Stimulated activated CD4-positive, alpha-beta T cell treated with anti-CD3 and anti-CD28 coated beads, TNF-alpha, amount 100 ng/mL, for 24 hours (primary cell): ENCODE data around the gene JAGN1.
A peak's percentile ranks its signal among the peaks of the same experiment; 100 is the strongest.
"Not testable (repeated sequence)": the region's sequence is repeated elsewhere in the genome, so short reads cannot be mapped to it uniquely, and the experiment has no call there.

Experiments
- DNase-seq, 3 experiments: peaks; one replicate each; pipeline ENCODE4 v3.0.0-alpha.2; 2020; ENCODE audit warnings: low read depth in 3 of 3

The JAGN1 gene

DNA sequence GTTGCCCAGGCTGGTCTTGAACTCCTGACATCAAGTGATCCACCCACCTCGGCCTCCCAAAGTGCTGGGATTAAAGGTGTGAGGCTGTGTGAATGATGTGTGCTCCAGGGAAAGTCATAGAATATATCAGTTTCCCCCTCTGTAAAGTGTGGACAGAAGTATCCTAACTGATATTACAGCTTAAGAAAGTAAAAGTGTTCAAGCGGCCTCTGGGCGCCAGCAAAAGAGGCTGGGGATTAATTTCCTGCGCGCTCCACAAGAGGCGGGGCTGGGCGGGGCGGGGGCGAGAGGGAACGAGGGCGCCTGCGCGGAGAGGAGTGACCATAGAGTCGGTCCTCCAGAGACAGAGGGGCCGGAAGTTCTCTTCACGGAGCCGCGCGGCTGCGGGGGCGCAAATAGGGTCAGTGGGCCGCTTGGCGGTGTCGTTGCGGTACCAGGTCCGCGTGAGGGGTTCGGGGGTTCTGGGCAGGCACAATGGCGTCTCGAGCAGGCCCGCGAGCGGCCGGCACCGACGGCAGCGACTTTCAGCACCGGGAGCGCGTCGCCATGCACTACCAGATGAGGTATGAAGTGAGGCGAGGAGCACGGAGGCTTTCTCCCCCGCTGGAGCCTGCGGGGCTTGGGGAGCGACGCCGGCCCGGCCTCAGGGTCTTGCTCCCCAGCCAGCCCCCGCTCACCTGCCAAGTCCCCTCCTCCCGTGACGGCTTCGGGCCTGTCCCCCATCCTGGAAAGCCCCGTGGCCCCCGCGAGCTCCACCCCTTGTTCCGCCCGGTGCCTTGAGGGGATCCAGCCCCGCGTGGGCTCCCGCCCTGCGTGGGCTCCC lies at the start of gene JAGN1:
TSS of gene JAGN1 (plus strand) at position 362 of the 823 bp plus-strand sequence. CDS start at position 475, 113 bp downstream.
- peak; percentile 79 to 90 (median 80) for DNase-seq

DNA sequence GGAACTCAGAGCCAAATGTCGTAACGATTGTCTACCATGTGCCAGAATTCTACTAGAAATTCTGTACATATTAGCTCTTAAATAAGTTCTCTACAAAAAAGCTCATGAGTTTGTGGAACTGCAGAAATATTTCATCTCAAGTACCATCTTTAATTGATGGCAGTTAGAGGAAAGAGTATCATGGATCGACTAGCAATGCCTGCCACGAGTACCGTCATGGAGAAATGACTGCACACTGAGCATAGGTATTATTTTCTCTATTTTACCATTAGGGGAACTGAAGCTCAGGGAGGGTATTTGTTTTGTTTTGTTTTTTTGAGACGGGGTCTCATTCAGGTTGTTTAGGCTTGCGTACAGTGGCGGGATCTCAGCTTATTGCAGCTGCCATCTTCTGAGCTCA lies 49.4 kb upstream of the JAGN1 start:
- DNase-seq = no peak

DNA sequence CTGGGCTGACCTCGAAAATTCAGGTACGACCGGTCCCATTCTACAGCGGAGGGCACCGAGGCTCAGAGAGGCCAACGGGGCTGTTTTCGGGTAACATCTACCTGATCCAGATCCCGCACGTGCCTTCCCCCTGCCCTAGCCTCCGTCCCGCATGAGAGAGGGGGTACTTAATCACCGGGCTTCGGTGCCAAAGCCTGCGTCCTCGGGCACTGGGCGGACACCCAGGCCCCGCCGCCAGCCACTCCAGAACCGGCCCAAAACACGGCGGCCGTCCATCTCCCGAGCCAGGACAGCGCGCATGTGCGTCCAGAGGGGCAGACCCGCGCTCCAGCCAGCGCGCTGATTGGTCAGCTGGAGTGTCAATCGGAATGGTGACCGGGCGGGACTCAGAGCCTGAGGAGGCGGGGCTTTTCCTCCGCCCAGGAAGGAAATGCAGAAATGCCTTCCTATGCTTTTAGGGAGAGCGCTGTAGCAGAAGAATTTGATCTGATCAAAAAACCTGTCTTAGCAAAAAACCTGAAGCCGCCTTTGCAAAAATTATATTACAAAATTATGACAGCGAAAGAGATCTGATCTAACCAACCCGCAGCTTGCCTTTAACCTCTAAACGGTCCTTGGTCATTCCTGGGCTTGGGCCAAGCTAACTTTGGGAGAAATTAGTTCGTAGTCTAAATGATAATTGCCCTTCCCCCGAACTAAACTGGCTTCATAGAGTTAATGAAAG lies 46.5 kb upstream of the JAGN1 start, which contains the start of gene RPUSD3:
TSS of gene RPUSD3 (minus strand) at position 294 of the 724 bp plus-strand sequence. CDS start at position 276, 18 bp downstream.
- peak; percentile 93 to 95 (median 95) for DNase-seq

DNA sequence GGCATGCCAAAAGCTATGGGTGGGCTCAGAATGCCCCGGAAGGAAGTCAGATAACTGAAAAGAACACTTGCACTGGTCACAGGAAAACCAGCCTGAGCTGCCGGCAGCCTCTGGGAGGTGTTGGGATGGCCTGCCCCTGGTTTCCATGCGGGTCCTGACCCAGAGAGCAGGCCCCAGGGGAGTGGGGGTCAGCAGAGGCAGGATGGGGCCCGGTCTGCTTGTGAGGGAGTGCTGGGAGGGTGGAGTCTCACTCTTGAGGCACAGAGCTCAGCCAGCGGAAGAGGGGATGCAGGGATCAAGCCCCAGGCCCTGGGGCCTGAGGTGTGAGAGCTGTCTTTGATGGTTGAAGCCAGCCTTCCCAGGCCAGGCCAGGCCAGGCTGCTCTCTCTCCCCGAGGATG lies 44.2 kb upstream of the JAGN1 start:
- no peak for DNase-seq

DNA sequence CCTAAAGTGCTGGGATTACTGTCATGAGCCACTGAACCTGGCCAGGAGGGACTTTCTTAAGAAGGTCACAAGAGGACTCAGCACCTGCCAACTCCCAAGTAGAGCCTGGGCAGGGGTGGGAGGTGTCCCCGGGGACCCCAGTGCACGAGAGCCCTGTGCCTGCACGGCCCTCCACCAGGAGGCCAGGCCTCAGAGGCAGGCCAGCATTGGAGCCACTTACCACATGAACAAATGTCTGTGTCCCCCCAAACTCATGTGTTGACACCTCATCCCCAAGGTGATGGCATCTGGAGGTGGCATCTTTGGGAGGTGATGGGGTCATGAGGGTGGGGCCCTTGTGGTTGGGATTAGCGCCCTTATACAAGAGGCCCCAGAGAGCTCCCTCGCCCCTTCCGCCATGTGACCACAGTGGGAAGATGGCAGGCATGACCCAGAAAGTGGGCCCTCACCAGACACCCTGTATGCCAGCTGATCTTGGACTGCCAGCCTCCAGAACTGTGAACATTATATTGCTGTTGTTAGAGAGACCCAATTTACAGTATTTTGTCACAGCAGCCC lies 43.4 kb upstream of the JAGN1 start:
- no peak for DNase-seq

- not testable (repeated sequence) for DNase-seq
Observed at GRCh38 chr3:9847870-9848269, 42.5 kb upstream of the JAGN1 start.

DNA sequence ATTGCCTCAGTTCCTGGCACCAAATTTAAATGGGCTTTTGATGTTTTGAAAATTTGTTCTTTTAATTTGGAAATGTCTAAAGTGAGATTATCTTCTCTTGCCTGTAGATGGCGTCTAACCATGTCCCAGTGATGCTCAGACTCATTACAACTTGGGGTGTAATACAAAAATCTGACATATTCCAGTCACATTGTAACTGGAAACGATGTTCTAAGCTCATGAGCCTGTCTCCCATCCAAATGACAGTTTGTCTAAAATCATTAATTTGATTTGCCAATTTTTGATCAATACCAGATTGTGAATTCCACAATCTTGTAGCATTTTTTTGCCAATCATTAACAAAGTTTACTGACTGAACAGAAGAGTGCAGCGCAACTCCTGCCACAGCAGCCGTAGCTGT lies 41.5 kb upstream of the JAGN1 start:
- DNase-seq = not testable (repeated sequence)

GRCh38 chr3:9851383-9851782 lies 39.0 kb upstream of the JAGN1 start:
- not testable (repeated sequence) for DNase-seq

DNA sequence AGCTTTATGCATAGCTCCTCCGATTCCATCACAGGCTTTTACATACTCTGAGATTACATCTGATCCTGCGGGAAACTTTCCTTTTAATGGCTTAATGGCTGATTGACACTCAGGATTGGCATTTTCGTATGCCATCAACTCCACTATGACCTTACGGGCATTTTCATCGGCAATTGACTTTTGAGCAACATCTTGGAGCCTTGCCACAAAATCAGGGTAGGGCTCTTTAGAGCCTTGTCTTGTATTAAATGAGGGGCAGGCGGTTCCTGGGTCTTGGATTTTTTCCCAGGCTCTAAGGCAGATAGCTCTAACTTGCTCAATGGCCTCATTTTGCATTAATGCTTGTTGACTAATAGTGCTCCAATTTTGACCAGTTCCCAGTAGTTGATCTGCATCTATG lies 38.5 kb upstream of the JAGN1 start:
- DNase-seq = not testable (repeated sequence)

- no peak for DNase-seq
Observed at GRCh38 chr3:9852528-9852927, 37.9 kb upstream of the JAGN1 start.

DNA sequence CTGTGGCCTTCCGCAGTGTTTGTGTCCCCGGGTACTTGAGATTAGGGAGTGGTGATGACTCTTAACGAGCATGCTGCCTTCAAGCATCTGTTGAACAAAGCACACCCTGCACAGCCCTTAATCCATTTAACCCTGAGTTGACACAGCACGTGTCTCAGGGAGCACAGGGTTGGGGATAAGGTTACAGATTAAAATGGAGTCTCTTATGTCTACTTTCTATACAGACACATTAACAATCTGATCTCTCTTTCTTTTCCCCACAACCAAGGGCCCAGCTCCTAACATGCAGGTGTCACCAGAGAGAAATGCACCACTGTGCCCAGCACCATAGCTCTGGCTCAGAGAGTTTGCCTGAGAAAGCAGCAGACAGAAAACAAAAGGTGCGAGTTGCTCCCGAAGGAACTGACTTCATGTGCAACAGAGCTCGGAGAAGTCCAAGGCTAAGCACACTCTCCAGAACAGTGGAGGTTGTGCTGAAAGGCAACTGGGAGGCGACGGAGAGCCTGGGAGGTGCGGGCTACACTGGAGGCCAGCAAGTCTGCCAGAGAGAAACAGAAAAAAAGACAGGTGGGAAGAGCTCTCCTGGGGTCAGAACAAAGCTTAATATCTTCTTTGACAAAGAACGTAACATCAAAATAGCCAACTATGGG lies 36.0 kb upstream of the JAGN1 start:
- not testable (repeated sequence) for DNase-seq

DNA sequence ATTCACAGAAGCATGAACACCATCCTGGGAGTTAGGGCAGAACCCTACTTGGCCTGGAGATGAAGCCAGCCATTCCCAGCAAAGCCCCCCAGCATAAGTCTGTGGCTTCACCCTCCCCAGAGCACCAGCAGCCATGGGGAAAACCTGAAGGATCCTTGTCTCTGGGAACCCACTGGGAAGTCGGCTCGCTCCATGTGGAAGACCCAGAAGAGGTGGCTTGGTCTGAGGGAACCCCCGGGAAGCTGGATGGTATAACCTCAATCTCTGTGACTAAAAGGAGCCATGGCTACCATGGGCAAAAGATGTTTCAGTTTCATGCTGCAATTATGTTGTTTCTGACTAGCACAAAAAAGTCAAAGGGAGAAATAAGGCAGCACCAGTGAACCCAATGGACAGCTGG lies 34.8 kb upstream of the JAGN1 start:
- no peak for DNase-seq

- no peak for DNase-seq
Observed at GRCh38 chr3:9859530-9860025, 30.8 kb upstream of the JAGN1 start.

- DNase-seq = no peak
Observed at GRCh38 chr3:9861201-9861600, 29.2 kb upstream of the JAGN1 start.

DNA sequence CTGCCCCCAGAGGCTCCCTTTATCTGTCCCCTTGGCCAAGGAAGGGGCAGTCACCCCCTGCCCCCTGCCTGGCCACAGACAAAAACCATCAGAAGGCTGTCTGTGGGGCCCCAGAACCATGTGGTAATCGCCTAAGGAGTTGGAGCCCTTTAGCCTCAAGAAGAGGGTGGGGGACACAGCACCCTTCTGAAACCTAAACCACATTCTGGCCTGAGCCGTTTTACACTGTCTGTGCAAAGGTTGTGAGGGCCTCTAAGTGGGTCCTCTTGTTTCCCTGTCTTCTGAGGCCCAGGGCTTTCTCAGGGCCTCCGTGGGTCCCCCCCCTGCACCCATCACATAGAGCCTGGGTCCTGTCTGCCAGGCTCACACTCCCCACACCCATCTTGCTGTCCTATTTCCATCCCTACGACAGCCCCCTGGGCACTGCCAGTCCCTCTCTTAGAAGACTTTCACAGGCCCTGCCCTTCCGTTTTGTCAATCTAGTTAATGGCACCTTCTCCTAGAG lies 28.7 kb upstream of the JAGN1 start:
- DNase-seq = no peak

GRCh38 chr3:9862391-9863057 lies 27.9 kb upstream of the JAGN1 start:
- peak in 1 of 3 experiments; percentile 21 for DNase-seq

- DNase-seq = no peak
Observed at GRCh38 chr3:9863058-9863772, 27.2 kb upstream of the JAGN1 start.

DNA sequence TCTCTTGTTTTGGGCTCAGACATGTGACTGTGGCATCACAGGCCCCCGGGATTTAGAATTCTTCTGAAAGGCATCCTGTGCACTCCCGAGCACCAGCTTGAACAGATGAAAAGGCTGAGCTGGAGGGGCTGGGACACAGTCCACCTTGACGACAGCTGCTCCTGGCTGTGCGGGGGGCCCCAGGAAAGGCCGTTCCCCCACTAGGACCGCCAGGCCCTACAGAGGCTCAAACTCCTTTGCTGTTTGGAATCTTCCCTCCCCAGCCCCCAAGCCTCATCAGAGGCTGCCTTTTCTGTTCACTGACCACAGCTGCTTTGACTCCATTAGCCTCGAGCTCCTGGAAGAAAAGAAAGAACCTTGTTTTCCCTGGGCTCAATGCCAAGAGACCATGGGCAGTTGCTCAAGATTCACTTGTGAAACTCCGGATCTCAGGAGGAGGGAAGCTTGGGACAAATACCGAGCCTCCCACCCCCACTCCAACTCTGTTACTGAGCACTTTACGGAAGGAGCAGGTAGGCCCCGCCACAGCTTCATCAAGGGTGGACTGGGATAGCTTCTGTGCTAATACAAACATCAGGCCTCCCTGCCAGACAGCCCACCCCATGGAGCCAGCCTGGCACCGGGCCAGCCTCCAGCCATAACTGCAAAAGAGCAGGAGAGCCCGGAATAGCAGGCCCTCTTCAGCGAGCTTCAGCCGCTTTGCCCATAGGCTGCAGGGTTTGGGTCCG lies 26.0 kb upstream of the JAGN1 start:
- DNase-seq = no peak

DNA sequence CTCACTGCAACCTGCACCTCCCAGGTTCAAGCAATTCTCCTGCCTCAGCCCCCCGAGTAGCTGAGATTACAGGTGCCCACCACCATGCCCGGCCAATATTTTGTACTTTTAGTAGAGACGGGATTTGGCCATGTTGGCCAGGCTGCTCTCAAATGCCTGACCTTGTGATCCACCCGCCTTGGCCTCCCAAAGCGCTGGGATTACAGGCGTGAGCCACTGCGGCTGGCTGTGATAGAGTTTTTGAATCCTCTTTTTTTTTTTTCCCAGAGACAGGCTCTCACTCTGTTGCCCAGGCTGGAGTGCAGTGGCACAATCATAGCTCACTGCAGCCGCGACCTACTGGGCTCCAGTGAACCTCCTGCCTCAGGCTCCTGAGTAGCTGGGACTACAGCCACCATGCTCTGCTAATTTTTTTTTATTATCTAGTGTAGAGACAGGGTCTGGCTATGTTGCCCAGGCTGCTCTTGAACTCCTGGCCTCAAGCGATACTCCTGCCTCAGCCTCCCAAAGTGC lies 25.2 kb upstream of the JAGN1 start:
- not testable (repeated sequence) for DNase-seq
